GF-D8 (cell line): ENCODE measurements around the gene SUB1.
"Not testable (repeated sequence)": the region's sequence is repeated elsewhere in the genome, so short reads cannot be mapped to it uniquely, and the experiment has no call there.

Experiments
- DNase-seq: peaks from one replicate; lab custom pipeline; 2025; lab: John Stamatoyannopoulos, UW

The SUB1 gene

GRCh38 chr5:32585446-32586275 lies at the start of gene SUB1:
SUB1 (plus strand) TSS chr5:32585557; CDS start chr5:32588513, 2,956 bp downstream.
- peak; percentile 72 for DNase-seq

- DNase-seq, result no peak
Measured at GRCh38 chr5:32536246-32536645, 49.1 kb upstream of the SUB1 start.

GRCh38 chr5:32537437-32538029 lies 47.8 kb upstream of the SUB1 start:
- DNase-seq, result peak; percentile 24

GRCh38 chr5:32538031-32538547 lies 47.3 kb upstream of the SUB1 start:
- no peak for DNase-seq

- DNase-seq, result no peak
Measured at GRCh38 chr5:32539981-32540845, 45.1 kb upstream of the SUB1 start.

GRCh38 chr5:32541241-32541640 lies 44.1 kb upstream of the SUB1 start:
- no peak for DNase-seq

GRCh38 chr5:32542216-32543059 lies 42.9 kb upstream of the SUB1 start:
- DNase-seq, result no peak

- DNase-seq, result no peak
Measured at GRCh38 chr5:32543291-32543690, 42.1 kb upstream of the SUB1 start.

GRCh38 chr5:32545102-32545800 lies 40.1 kb upstream of the SUB1 start:
- DNase-seq, result no peak

- no peak for DNase-seq
Measured at GRCh38 chr5:32551194-32551593, 34.2 kb upstream of the SUB1 start.

GRCh38 chr5:32551865-32552264 lies 33.5 kb upstream of the SUB1 start:
- no peak for DNase-seq

GRCh38 chr5:32552491-32552890 lies 32.9 kb upstream of the SUB1 start:
- DNase-seq, result not testable (repeated sequence)

GRCh38 chr5:32552936-32553335 lies 32.4 kb upstream of the SUB1 start:
- no peak for DNase-seq

- DNase-seq, result not testable (repeated sequence)
Measured at GRCh38 chr5:32554181-32554780, 31.1 kb upstream of the SUB1 start.

- not testable (repeated sequence) for DNase-seq
Measured at GRCh38 chr5:32556543-32556942, 28.8 kb upstream of the SUB1 start.

- DNase-seq, result no peak
Measured at GRCh38 chr5:32559411-32559810, 25.9 kb upstream of the SUB1 start.

- no peak for DNase-seq
Measured at GRCh38 chr5:32559921-32560320, 25.4 kb upstream of the SUB1 start.

- no peak for DNase-seq
Measured at GRCh38 chr5:32562056-32562455, 23.3 kb upstream of the SUB1 start.

- no peak for DNase-seq
Measured at GRCh38 chr5:32562843-32563242, 22.5 kb upstream of the SUB1 start.

- no peak for DNase-seq
Measured at GRCh38 chr5:32563614-32564013, 21.7 kb upstream of the SUB1 start.
